B cell (primary cell): ENCODE measurements around the gene ELAVL3. TPM values are rescaled to one million over a fixed set of nuclear protein-coding genes. Genes with fewer than 3 reads are reported as not detected.
"Not testable (repeated sequence)": the region's sequence is repeated elsewhere in the genome, so short reads cannot be mapped to it uniquely, and the experiment has no call there.

Experiments
- ATAC-seq: fragments of 200-7000 bp; cut with Tn5 transposase; one replicate; pipeline ENCODE4 v1.10.0; 2021; ENCODE audit warnings: low read depth, mild to moderate bottlenecking, moderate number of reproducible peaks, moderate library complexity
- CTCF ChIA-PET: fragments of 350-600 bp; sonication (Branson Sonifier 250); formaldehyde crosslinking; loops from one replicate; lab custom pipeline; 2021; ENCODE audit warnings: antibody characterized with exemption, inconsistent platforms; lab: Charles Lee
- POLR2A ChIA-PET: fragments of 350-600 bp; sonication (Branson Sonifier 250); formaldehyde crosslinking; loops from one replicate; lab custom pipeline; 2021; ENCODE audit warnings: antibody characterized with exemption; lab: Charles Lee
- DNase-seq: peaks from one replicate; pipeline ENCODE4 v3.0.0; 2013
- H2AFZ ChIP-seq: 2 replicates; pipeline ENCODE4 v1.6.1; 2012; ENCODE audit warnings: mild to moderate bottlenecking, low read depth, low read length; ENCODE audit not compliant: insufficient read depth, poor library complexity, severe bottlenecking
- H3K27ac ChIP-seq, 2 donors: 1 replicate in 1 of 2; 2 replicates in 1 of 2; pipeline ENCODE4 v1.5.1; 2012 to 2013; ENCODE audit warnings: low read length in 2 of 2, mild to moderate bottlenecking in 2 of 2, moderate library complexity in 1 of 2
- H3K27me3 ChIP-seq, 4 experiments: fragments of 200-600 bp in 1 of 4; sonication (generic) in 1 of 4; replicated peaks in 1 of 4; 1 replicate in 2 of 4; 2 replicates in 2 of 4; pipeline versions ENCODE4 v1.6.1 to v1.7.0; 2013 to 2016; ENCODE audit warnings: low read length in 3 of 4, mild to moderate bottlenecking in 2 of 4, mixed read lengths in 1 of 4, moderate library complexity in 1 of 4; ENCODE audit not compliant: insufficient read depth in 4 of 4, control insufficient read depth in 3 of 4; ENCODE audit errors: control extremely low read depth in 1 of 4
- H3K36me3 ChIP-seq, 2 experiments: replicated peaks in 1 of 2; 1 replicate in 1 of 2; 2 replicates in 1 of 2; pipeline versions ENCODE4 v1.6.1 to v1.7.1; 2013; ENCODE audit warnings: low read length in 1 of 2; ENCODE audit not compliant: insufficient read depth in 2 of 2, control insufficient read depth in 1 of 2; ENCODE audit errors: control extremely low read depth in 1 of 2, extremely low read depth in 1 of 2
- H3K4me1 ChIP-seq, 2 donors: fragments of 200-600 bp in 1 of 2; sonication (generic) in 1 of 2; 1 replicate in 1 of 2; 2 replicates in 1 of 2; pipeline versions ENCODE4 v1.5.1 to v1.6.1; 2013 to 2017; ENCODE audit warnings: low read length in 2 of 2; ENCODE audit not compliant: control insufficient read depth in 2 of 2, insufficient read depth in 2 of 2
- H3K4me2 ChIP-seq: replicated peaks from 2 replicates; pipeline ENCODE3; 2012; ENCODE audit warnings: mild to moderate bottlenecking, low read depth, low read length; ENCODE audit not compliant: poor library complexity, severe bottlenecking
- H3K4me3 ChIP-seq, 5 experiments: fragments of 200-600 bp in 1 of 5; sonication (generic) in 1 of 5; 1 replicate in 3 of 5; 2 replicates in 2 of 5; pipeline versions ENCODE4 v1.5.1 to v1.7.0; 2011 to 2016; ENCODE audit warnings: low read length in 4 of 5, mild to moderate bottlenecking in 4 of 5, low read depth in 2 of 5, control low read depth in 1 of 5, moderate library complexity in 1 of 5; ENCODE audit not compliant: insufficient read depth in 1 of 5; ENCODE audit errors: control extremely low read depth in 1 of 5, extremely low read depth in 1 of 5
- H3K79me2 ChIP-seq: fragments of 200-600 bp; sonication (generic); one replicate; pipeline ENCODE4 v1.6.0; 2016; ENCODE audit warnings: low read length; ENCODE audit not compliant: control insufficient read depth, insufficient read depth
- H3K9ac ChIP-seq: fragments of 200-600 bp; sonication (generic); 2 replicates; pipeline ENCODE4 v1.6.1; 2017; ENCODE audit warnings: mild to moderate bottlenecking, low read length, moderate library complexity
- H3K9me3 ChIP-seq, 3 donors: one replicate each; pipeline versions ENCODE4 v1.6.1 to v1.7.1; 2013; ENCODE audit warnings: low read length in 2 of 3; ENCODE audit not compliant: control insufficient read depth in 2 of 3, insufficient read depth in 1 of 3; ENCODE audit errors: control extremely low read depth in 1 of 3
- H4K20me1 ChIP-seq: 2 replicates; pipeline ENCODE4 v1.6.0; 2012; ENCODE audit warnings: mild to moderate bottlenecking, low read length; ENCODE audit not compliant: insufficient read depth, control insufficient read depth, poor library complexity, severe bottlenecking
- H3K27ac Mint-ChIP-seq: one replicate; pipeline ENCODE4 v1.8.0; 2021; ENCODE audit warnings: mixed read lengths
- H3K27me3 Mint-ChIP-seq: one replicate; pipeline ENCODE4 v1.8.0; 2021; ENCODE audit warnings: mixed read lengths
- H3K4me1 Mint-ChIP-seq: one replicate; pipeline ENCODE4 v1.8.0; 2021; ENCODE audit warnings: mixed read lengths
- H3K4me3 Mint-ChIP-seq: one replicate; pipeline ENCODE4 v1.8.0; 2021; ENCODE audit warnings: mixed read lengths
- H3K9me3 Mint-ChIP-seq: one replicate; pipeline ENCODE4 v1.8.0; 2022; ENCODE audit warnings: mixed read lengths; ENCODE audit not compliant: insufficient read depth
- CTCF ChIP-seq: fragments of 200-600 bp; IDR thresholded peaks from one replicate; pipeline ENCODE4 v1.8.0; 2022; ENCODE audit warnings: antibody characterized with exemption, mild to moderate bottlenecking
- EZH2 ChIP-seq: IDR thresholded peaks from 2 replicates; pipeline ENCODE4 v1.6.1; 2012; ENCODE audit warnings: borderline replicate concordance, low read depth, mild to moderate bottlenecking, moderate library complexity, low read length; ENCODE audit not compliant: insufficient read depth, poor library complexity, severe bottlenecking
- WGBS: methylation state at CpG from one replicate; pipeline ENCODE4 v1.1.5; 2013; ENCODE audit warnings: missing lambda C conversion rate; ENCODE audit not compliant: insufficient coverage; 5-methylcytosine and 5-hydroxymethylcytosine counted together
- intact Hi-C: fragments of 100-400 bp; cut with micrococcal nuclease; formaldehyde crosslinking; loops from one replicate; pipeline ENCODE4 v1.10.0; 2022
- polyA plus RNA-seq: library from polyadenylated mRNA; depleted of rRNA; stranded (reverse); fragments of >200 nt; gene quantifications from 2 replicates; pipeline ENCODE4 v1.2.3, GENCODE V29; 2012
- total RNA-seq, 2 donors: library from RNA; stranded (reverse); fragments of 120-200 nt in 1 of 2; gene quantifications; 1 replicate in 1 of 2; 2 replicates in 1 of 2; pipeline versions ENCODE4 v1.2.3 to v1.2.4, GENCODE V29; 2013 to 2022

Gene ELAVL3
- total and polyA plus RNA-seq, 2 donors (not counting 1 experiment from before 2014, with no cell fraction given): 0.01 TPM; not detected in 1

- H3K9me3 Mint-ChIP-seq: no peaks in the 10 kb centered on the region
- H3K4me3 Mint-ChIP-seq: no peak overlapping the region
- ChIA-PET CTCF (no interaction called here), POLR2A (no interaction called here)
- ATAC-seq (no peak), DNase-seq (no peak)
- intact Hi-C loops: no loop called here
- 91% methylated on average over 3 of the region's 4 CpGs for WGBS
- Histone ChIP-seq H3K4me2 (no peak overlapping the region), H3K4me3 (no peak overlapping the region), H3K4me1 (peaks cover 5 to 7% of the 10 kb centered on the region in 2 donors), H4K20me1 (no peaks in the 10 kb centered on the region), H2AFZ (no peak overlapping the region), H3K9ac (no peak overlapping the region), H3K27me3 (peaks cover 0 to 26% (median 5%) of the 10 kb centered on the region in 4 experiments), H3K27ac (no peak overlapping the region), H3K79me2 (no peaks in the 10 kb centered on the region), H3K36me3 (no peaks in the 10 kb centered on the region), H3K9me3 (no peaks in the 10 kb centered on the region)
- H3K27ac Mint-ChIP-seq: no peak overlapping the region
- peaks cover 3% of the 10 kb centered on the region for H3K4me1 Mint-ChIP-seq
- TF ChIP-seq CTCF (no peak), EZH2 (no peak)
- peaks cover 13% of the 10 kb centered on the region for H3K27me3 Mint-ChIP-seq
These were observed 72.3 kb downstream of the ELAVL3 start for GRCh38 chr19:11408591-11408990.

GRCh38 chr19:11406703-11407236 is 74.1 kb downstream of the ELAVL3 start:
- H3K9ac ChIP-seq, H3K36me3 ChIP-seq, H3K9me3 ChIP-seq, H3K27me3 Mint-ChIP-seq, ATAC-seq, DNase-seq, H3K4me3 ChIP-seq, H3K79me2 ChIP-seq, H3K4me1 ChIP-seq, H3K27ac ChIP-seq, H4K20me1 ChIP-seq, intact Hi-C loops, H3K9me3 Mint-ChIP-seq, H3K4me1 Mint-ChIP-seq, H3K4me3 Mint-ChIP-seq, H3K27ac Mint-ChIP-seq: not testable (repeated sequence)
- Histone ChIP-seq H3K27me3 (peaks cover 0 to 26% (median 5%) of the 10 kb centered on the region in 4 experiments), H3K4me2 (peak overlapping the region; percentile 58), H2AFZ (peak overlapping the region; percentile 5)
- WGBS: 83% methylated on average over 11 of the region's 12 CpGs
- CTCF ChIA-PET: interaction anchor here (0.6 to 2.9 kb wide), 11 partner anchors 12 to 1408 kb away, joined by 3 to 17 read pairs (median 4); partner anchors contain the start of genes RGL3 and SWSAP1
- POLR2A ChIA-PET: interaction anchor here (1.0 kb wide), 1 partner anchor 15 kb away, joined by 4 read pairs; no protein-coding TSS in a partner anchor
